Esophagus muscularis mucosa (tissue), 4 donors: Measurements from ENCODE around the gene FLT4.

Experiments
- EP300 ChIP-seq: sonication (generic); formaldehyde crosslinking; IDR thresholded peaks from one replicate; pipeline ENCODE4 v1.6.1; 2017; ENCODE audit warnings: antibody characterized with exemption
- POLR2A ChIP-seq: fragments of 450-650 bp; IDR thresholded peaks from one replicate; pipeline ENCODE4 v1.6.1; 2017; ENCODE audit warnings: antibody characterized with exemption, moderate library complexity, mild to moderate bottlenecking, low read depth
- POLR2AphosphoS5 ChIP-seq, 2 donors: sonication (generic); formaldehyde crosslinking; IDR thresholded peaks; one replicate each; pipeline ENCODE4 v1.6.1; 2017; ENCODE audit warnings: antibody characterized with exemption in 2 of 2
- TF ChIP-seq, protein P1 (sequence below), 3 experiments: fragments of 200-600 bp in 2 of 3; fragments of 450-650 bp in 1 of 3; sonication (generic) in 2 of 3; IDR thresholded peaks; one replicate each; pipeline ENCODE4 v1.5.1; 2017 to 2019; ENCODE audit warnings: antibody characterized with exemption in 3 of 3, mild to moderate bottlenecking in 2 of 3, moderate library complexity in 1 of 3

DNA sequence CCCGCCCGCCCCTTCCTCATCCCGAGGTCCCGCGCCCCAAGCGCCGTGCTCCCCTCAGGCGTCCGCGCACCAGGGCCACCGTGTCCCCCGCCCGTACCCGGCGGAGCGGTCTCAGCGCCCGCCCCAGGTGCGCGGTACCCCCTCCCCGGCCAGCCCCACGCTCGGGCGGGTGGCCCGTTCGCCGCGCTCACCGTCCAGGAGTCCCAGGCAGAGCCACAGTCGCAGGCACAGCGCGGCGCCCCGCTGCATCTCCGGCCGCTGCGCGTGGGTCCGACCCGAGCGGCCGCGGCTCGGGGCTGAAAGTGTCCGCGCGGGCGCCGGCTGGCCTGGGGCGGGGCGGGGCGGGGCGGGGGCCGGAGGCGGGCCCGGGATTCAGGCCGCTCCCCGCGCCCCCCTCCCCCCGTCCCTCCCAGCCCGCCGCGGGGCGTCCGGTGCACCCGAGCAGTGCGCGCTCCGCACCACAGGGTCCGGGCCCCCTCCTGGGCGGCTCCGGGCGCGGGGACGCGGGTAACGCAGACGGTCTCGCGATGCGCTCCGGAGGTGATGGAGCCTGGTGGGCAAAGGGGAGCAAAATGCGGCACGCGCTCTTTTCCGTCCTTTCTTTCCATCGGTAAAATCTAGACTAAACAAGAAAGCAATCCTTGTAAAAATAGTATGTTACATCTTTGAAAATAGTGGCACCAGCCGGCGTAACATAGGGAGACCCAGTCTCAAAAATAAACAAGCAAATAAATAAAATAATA lies at the start of gene FLT4:
- TF ChIP-seq, protein P1, sequence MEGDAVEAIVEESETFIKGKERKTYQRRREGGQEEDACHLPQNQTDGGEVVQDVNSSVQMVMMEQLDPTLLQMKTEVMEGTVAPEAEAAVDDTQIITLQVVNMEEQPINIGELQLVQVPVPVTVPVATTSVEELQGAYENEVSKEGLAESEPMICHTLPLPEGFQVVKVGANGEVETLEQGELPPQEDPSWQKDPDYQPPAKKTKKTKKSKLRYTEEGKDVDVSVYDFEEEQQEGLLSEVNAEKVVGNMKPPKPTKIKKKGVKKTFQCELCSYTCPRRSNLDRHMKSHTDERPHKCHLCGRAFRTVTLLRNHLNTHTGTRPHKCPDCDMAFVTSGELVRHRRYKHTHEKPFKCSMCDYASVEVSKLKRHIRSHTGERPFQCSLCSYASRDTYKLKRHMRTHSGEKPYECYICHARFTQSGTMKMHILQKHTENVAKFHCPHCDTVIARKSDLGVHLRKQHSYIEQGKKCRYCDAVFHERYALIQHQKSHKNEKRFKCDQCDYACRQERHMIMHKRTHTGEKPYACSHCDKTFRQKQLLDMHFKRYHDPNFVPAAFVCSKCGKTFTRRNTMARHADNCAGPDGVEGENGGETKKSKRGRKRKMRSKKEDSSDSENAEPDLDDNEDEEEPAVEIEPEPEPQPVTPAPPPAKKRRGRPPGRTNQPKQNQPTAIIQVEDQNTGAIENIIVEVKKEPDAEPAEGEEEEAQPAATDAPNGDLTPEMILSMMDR (IDR thresholded peaks at IDR 0.05): no peak
- TF ChIP-seq POLR2AphosphoS5 (IDR thresholded peaks at IDR 0.05) (no peak), EP300 (no peak), POLR2A (no peak)
